ENCODE data around the gene ZKSCAN5. TPM values are rescaled to one million over a fixed set of nuclear protein-coding genes. Genes with fewer than 3 reads are reported as not detected.
A peak's percentile ranks its signal among the peaks of the same experiment; 100 is the strongest.
"Not testable (repeated sequence)": the region's sequence is repeated elsewhere in the genome, so short reads cannot be mapped to it uniquely, and the experiment has no call there.

Gene ZKSCAN5
- total RNA-seq, 2 experiments from 2014 or later: 7.6 to 7.9 TPM

DNA sequence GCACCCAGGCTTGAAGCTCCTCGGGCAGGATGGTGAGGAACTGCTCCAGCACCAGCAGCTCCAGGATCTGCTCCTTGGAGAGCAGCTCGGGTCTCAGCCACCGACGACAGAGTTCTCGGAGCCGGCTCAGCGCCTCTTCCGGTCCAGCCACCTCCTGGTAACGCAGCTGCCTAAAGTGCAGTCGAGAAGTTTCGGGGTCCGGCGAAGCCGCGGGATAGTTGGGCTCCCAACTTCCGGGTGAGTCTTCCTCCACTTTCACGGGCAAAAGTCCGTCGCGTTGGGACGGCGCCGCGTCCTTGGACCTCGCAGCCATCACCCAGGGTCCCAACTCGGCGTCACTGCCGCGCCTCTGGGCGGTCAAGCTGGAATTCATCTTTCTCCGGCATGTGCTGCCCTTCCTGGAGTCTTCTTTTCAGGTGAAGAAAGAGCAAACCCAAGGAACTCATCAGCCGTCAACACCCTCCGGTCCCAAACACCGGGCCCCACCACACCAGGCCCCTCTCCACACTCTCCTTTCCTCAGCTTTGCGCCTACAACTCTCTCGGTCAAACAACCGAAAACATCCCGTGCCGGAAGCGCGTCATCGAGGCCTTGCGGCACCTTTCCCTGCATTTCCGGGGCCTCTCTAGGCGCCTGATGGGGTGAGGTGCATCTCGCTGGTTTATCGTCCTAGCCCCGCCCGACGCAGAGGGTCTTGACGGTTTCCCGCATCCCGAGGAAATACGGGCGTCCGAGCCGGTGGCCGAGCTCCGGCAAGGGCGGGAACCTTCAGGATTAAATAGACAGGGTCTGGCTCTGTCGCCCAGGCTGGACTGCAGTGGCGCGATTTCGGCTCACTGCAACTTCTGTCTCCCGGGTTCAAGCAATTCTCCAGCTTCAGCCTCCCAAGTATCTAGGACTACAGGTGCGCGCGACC lies 4.5 kb upstream of the ZKSCAN5 start, which contains the start of gene ZNF394:
Gene ZNF394 (minus strand): TSS at position 561 of the 916 bp plus-strand sequence. CDS start 188 bp downstream, at position 373.
- DNase-seq (peak; percentile 95), ATAC-seq (peak; percentile 37)
- Mint-ChIP-seq H3K4me1 (ENCODE audit: low read depth) (peaks cover 24% of the 10 kb centered on the region), H3K9me3 (peaks cover 3% of the 10 kb centered on the region), H3K4me3 (peak within 1 kb of the TSS; percentile 99), H3K36me3 (ENCODE audit: low read depth) (peaks cover 38% of the 10 kb centered on the region), H3K27me3 (no peaks in the 10 kb centered on the region), H3K27ac (peak within 1 kb of the TSS; percentile 99)
- CTCF ChIA-PET: interaction anchor here (1.2 to 1.5 kb wide), 4 partner anchors 35 to 81 kb away, joined by 3 to 4 read pairs (median 4); partner anchors contain the start of gene FAM200A
- intact Hi-C loops (cut with micrococcal nuclease): loop anchor here (2.0 to 10.0 kb wide), 2 partner anchors 27 to 55 kb away; partner anchors contain the start of genes FAM200A, ZNF655 and ZNF789
- TF ChIP-seq, protein P1, sequence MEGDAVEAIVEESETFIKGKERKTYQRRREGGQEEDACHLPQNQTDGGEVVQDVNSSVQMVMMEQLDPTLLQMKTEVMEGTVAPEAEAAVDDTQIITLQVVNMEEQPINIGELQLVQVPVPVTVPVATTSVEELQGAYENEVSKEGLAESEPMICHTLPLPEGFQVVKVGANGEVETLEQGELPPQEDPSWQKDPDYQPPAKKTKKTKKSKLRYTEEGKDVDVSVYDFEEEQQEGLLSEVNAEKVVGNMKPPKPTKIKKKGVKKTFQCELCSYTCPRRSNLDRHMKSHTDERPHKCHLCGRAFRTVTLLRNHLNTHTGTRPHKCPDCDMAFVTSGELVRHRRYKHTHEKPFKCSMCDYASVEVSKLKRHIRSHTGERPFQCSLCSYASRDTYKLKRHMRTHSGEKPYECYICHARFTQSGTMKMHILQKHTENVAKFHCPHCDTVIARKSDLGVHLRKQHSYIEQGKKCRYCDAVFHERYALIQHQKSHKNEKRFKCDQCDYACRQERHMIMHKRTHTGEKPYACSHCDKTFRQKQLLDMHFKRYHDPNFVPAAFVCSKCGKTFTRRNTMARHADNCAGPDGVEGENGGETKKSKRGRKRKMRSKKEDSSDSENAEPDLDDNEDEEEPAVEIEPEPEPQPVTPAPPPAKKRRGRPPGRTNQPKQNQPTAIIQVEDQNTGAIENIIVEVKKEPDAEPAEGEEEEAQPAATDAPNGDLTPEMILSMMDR (IDR thresholded peaks at IDR 0.05): peak; percentile 13
- POLR2A ChIA-PET: interaction anchor here (0.6 to 3.1 kb wide), 17 partner anchors 10 to 131 kb away, joined by 3 to 20 read pairs (median 3); partner anchors contain the start of genes ATP5MF, ZNF655 and ZNF789

DNA sequence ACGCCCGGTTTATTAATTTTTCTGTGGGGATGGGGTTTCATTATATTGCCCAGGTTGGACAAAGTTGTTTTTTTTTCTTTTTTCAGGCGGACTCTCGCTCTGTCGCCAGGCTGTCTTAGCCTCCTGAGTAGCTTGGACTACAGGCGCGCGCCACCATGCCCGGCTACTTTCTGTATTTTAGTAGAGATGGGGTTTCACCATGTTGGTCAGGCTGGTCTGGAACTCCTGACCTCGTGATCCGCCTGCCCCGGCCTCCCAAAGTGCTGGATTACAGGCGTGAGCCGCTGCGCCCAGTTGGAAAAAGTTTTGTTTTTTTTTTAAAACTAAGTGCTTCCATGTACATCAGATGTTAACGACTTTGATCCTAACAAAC lies 3.8 kb upstream of the ZKSCAN5 start:
- DNase-seq (peak; percentile 14), ATAC-seq (no peak)
- ChIA-PET POLR2A (interaction anchor here (0.6 to 3.1 kb wide), 11 partner anchors 17 to 124 kb away, joined by 3 to 20 read pairs (median 4); partner anchors contain the start of genes ATP5MF, ZNF655 and ZNF789), CTCF (interaction anchor here (1.2 to 1.5 kb wide), 3 partner anchors 51 to 80 kb away, joined by 3 to 4 read pairs (median 3); partner anchors contain the start of gene FAM200A)
- H3K27me3 Mint-ChIP-seq: no peaks in the 10 kb centered on the region
- peaks cover 3% of the 10 kb centered on the region for H3K9me3 Mint-ChIP-seq
- peaks cover 27% of the 10 kb centered on the region for H3K4me1 Mint-ChIP-seq (ENCODE audit: low read depth)
- TF ChIP-seq, protein P1 (IDR thresholded peaks at IDR 0.05): no peak
- intact Hi-C loops (cut with micrococcal nuclease): loop anchor here (2.0 to 10.0 kb wide), 2 partner anchors 28 to 54 kb away; partner anchors contain the start of genes FAM200A, ZNF655 and ZNF789
- peak overlapping the region; percentile 99 for H3K4me3 Mint-ChIP-seq
- H3K27ac Mint-ChIP-seq: peak overlapping the region; percentile 99
- H3K36me3 Mint-ChIP-seq (ENCODE audit: low read depth): peaks cover 32% of the 10 kb centered on the region

DNA sequence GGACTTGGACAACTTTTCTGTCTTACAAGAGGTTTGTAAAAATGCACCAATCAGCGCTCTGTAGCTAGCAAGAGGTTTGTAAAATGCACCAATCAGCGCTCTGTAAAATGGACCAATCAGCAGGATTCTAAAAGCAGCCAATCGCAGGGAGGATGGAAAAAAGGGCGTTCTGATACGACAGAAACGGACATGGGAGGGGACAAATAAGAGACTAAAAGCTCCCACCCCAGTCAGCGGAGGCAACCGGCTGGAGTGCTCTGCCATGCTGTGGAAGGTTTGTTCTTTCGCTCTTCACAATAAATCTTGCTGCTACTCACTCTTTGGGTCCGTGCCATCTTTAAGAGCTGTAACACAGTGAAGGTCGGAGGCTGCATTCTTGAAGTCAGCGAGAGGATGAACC lies 3.2 kb upstream of the ZKSCAN5 start:
- H3K4me1 Mint-ChIP-seq (ENCODE audit: low read depth): peaks cover 32% of the 10 kb centered on the region
- DNase-seq: peak; percentile 33
- H3K9me3 Mint-ChIP-seq, H3K27ac Mint-ChIP-seq, CTCF ChIA-PET, H3K27me3 Mint-ChIP-seq, ATAC-seq: not testable (repeated sequence)
- POLR2A ChIA-PET: interaction anchor here (1.5 to 3.1 kb wide), 3 partner anchors 28 to 79 kb away, joined by 3 to 19 read pairs (median 11); partner anchors contain the start of genes ATP5MF and ZNF789
- intact Hi-C loops (cut with micrococcal nuclease): loop anchor here (2.0 to 10.0 kb wide), 2 partner anchors 28 to 54 kb away; partner anchors contain the start of genes FAM200A, ZNF655 and ZNF789
- peak overlapping the region; percentile 99 for H3K4me3 Mint-ChIP-seq
- peaks cover 28% of the 10 kb centered on the region for H3K36me3 Mint-ChIP-seq (ENCODE audit: low read depth)

DNA sequence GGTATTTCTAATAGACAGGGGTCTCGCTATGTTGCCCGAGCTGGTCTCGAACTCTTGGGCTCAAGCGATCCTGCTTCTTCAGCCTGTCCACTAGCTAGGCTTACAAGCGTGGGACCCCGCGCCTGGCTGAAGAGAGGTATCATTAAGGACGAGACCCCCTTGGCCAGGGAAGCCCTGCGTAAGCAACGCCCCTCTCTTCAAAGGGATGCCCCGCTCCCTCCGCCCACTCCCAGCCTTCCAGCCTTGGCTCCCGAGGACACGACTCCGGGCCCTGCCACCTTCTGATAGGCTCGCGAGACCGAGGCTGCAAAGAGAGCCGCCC lies 220 bp upstream of the ZKSCAN5 start:
- ChIA-PET POLR2A (interaction anchor here (0.6 to 2.8 kb wide), 9 partner anchors 9 to 415 kb away, joined by 3 to 9 read pairs (median 4); partner anchors contain the start of genes ATP5MF, TRIM4, ZNF655 and ZSCAN25), CTCF (interaction anchor here (0.9 to 1.9 kb wide), 5 partner anchors 11 to 486 kb away, joined by 3 to 6 read pairs (median 4); no protein-coding TSS in a partner anchor)
- H3K9me3 Mint-ChIP-seq: peaks cover 3% of the 10 kb centered on the region
- TF ChIP-seq, protein P1 (IDR thresholded peaks at IDR 0.05): no peak
- peaks cover 18% of the 10 kb centered on the region for H3K36me3 Mint-ChIP-seq (ENCODE audit: low read depth)
- intact Hi-C loops (cut with micrococcal nuclease): loop anchor here (10.0 kb wide), 1 partner anchor 51 kb away; the partner anchor contains the start of genes FAM200A and ZNF655
- no peak for ATAC-seq
- H3K27ac Mint-ChIP-seq: peak overlapping the region; percentile 95
- H3K4me1 Mint-ChIP-seq (ENCODE audit: low read depth): peaks cover 27% of the 10 kb centered on the region
- no peak for DNase-seq
- H3K4me3 Mint-ChIP-seq: peak overlapping the region; percentile 84
- H3K27me3 Mint-ChIP-seq: no peaks in the 10 kb centered on the region

DNA sequence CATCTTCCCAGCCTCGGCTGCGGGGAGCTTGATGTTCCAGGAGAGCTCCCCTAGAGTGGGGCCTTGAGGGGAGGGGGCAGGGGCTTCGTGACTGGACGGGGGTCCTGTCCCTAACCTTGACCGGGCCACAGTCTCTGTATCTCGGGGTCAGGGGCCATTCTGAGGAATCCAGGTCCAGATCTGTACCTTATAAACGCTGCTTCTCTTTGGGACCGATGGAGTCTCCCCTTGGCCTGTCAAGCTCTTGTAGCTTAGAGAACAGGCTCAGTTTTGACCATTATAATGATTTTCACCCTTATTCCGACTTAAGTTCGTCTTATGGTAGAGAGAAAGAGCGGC lies 831 bp downstream of the ZKSCAN5 start:
- H3K9me3 Mint-ChIP-seq: peaks cover 3% of the 10 kb centered on the region
- H3K27me3 Mint-ChIP-seq: no peaks in the 10 kb centered on the region
- ATAC-seq: no peak

More for the DNA sequence above, 831 bp downstream of the ZKSCAN5 start:
- peaks cover 27% of the 10 kb centered on the region for H3K4me1 Mint-ChIP-seq (ENCODE audit: low read depth)
- intact Hi-C loops (cut with micrococcal nuclease): loop anchor here (10.0 kb wide), 1 partner anchor 50 kb away; the partner anchor contains the start of genes FAM200A and ZNF655
- peak overlapping the region; percentile 95 for H3K27ac Mint-ChIP-seq
- H3K4me3 Mint-ChIP-seq: peak overlapping the region; percentile 84
- peaks cover 10% of the 10 kb centered on the region for H3K36me3 Mint-ChIP-seq (ENCODE audit: low read depth)
- DNase-seq: no peak
- CTCF ChIA-PET: interaction anchor here (1.1 to 1.9 kb wide), 3 partner anchors 10 to 52 kb away, joined by 4 to 6 read pairs (median 5); no protein-coding TSS in a partner anchor
- TF ChIP-seq, protein P1 (IDR thresholded peaks at IDR 0.05): no peak
- POLR2A ChIA-PET: interaction anchor here (0.7 to 2.8 kb wide), 11 partner anchors 9 to 414 kb away, joined by 3 to 9 read pairs (median 3); partner anchors contain the start of genes ATP5MF, TRIM4, ZNF655 and ZNF789
